HCT116 (cell line): Measurements from ENCODE around the gene GJB6. TPM values are rescaled to one million over a fixed set of nuclear protein-coding genes. Genes with fewer than 3 reads are reported as not detected.

ENCODE experiments used
- ATAC-seq: fragments of 200-7000 bp; cut with Tn5 transposase; 2 replicates; pipeline ENCODE4 v1.9.1; 2020; ENCODE audit warnings: mild to moderate bottlenecking, moderate library complexity
- BruUV-seq: library from RNA; stranded (reverse); fragments of 400-500 nt; replicated peaks from 2 replicates; lab custom pipeline; 2021; lab: Mats Ljungman, UMichigan
- CTCF ChIA-PET: fragments of 300-600 bp; sonication (Branson Sonifier 250); formaldehyde crosslinking; loops from one replicate; lab custom pipeline; 2021; ENCODE audit warnings: antibody characterized with exemption; lab: Charles Lee
- POLR2A ChIA-PET: fragments of 300-600, 350-600 bp; sonication (Branson Sonifier 250); formaldehyde crosslinking; loops from one replicate; lab custom pipeline; 2021; ENCODE audit warnings: antibody characterized with exemption; lab: Charles Lee
- RAD21 ChIA-PET, 2 experiments: fragments of 300-600 bp; sonication (Branson Sonifier 250); formaldehyde crosslinking; loops; one replicate each; lab custom pipeline; 2023; ENCODE audit warnings: low total read pairs in 2 of 2; ENCODE audit not compliant: uncharacterized antibody in 2 of 2, unreplicated experiment in 2 of 2, low non-redundant PET in 1 of 2; lab: Charles Lee
- DNase-seq: peaks from one replicate; pipeline ENCODE4 v3.0.0-alpha.2; 2010; ENCODE audit warnings: low read depth, low spot score
- H2AFZ ChIP-seq: fragments of 200-600 bp; shearing (Covaris generic), sonication (generic); 2 replicates; pipeline ENCODE4 v1.6.1; 2017; ENCODE audit warnings: low read depth, mixed run types, mixed read lengths, antibody characterized with exemption, low read length; ENCODE audit not compliant: poor library complexity, severe bottlenecking
- H3K27ac ChIP-seq: 2 replicates; pipeline ENCODE4 v1.5.1; 2012; ENCODE audit warnings: low read depth, low read length
- H3K27me3 ChIP-seq: fragments of 200-600 bp; sonication (generic); 2 replicates; pipeline ENCODE4 v1.6.1; 2016; ENCODE audit warnings: mixed run types, low read length, mixed read lengths; ENCODE audit not compliant: insufficient read depth
- H3K36me3 ChIP-seq, 2 experiments: fragments of 200-500 bp in 1 of 2; fragments of 200-600 bp in 1 of 2; sonication (Bioruptor generic) in 1 of 2; sonication (generic) in 1 of 2; 2 replicates each; pipeline versions ENCODE4 v1.5.1 to v1.6.1; 2014 to 2016; ENCODE audit warnings: low read length in 2 of 2, inconsistent platforms in 1 of 2, mixed read lengths in 1 of 2, mixed run types in 1 of 2; ENCODE audit not compliant: insufficient read depth in 2 of 2, control insufficient read depth in 1 of 2
- H3K4me1 ChIP-seq, 2 experiments: fragments of 200-600 bp in 1 of 2; sonication (generic) in 1 of 2; 2 replicates each; pipeline versions ENCODE4 v1.5.1 to v1.6.1; 2012 to 2017; ENCODE audit warnings: low read length in 2 of 2, inconsistent platforms in 1 of 2, mild to moderate bottlenecking in 1 of 2, mixed read lengths in 1 of 2, mixed run types in 1 of 2, moderate library complexity in 1 of 2; ENCODE audit not compliant: insufficient read depth in 2 of 2, control insufficient read depth in 1 of 2
- H3K4me2 ChIP-seq: fragments of 200-600 bp; sonication (generic); 2 replicates; pipeline ENCODE4 v1.6.1; 2017; ENCODE audit warnings: mixed run types, low read length, mixed read lengths
- H3K4me3 ChIP-seq, 2 experiments: fragments of 200-600 bp in 1 of 2; sonication (generic) in 1 of 2; replicated peaks in 1 of 2; 2 replicates each; pipeline ENCODE4 v1.5.1; 2011 to 2016; ENCODE audit warnings: low read length in 2 of 2, control low read depth in 1 of 2, low read depth in 1 of 2, mild to moderate bottlenecking in 1 of 2, mixed read lengths in 1 of 2, mixed run types in 1 of 2
- H3K79me2 ChIP-seq: fragments of 200-600 bp; sonication (generic); 2 replicates; pipeline ENCODE4 v1.6.1; 2017; ENCODE audit warnings: mild to moderate bottlenecking, mixed run types, low read length, moderate library complexity, mixed read lengths; ENCODE audit not compliant: insufficient read depth
- H3K9ac ChIP-seq: fragments of 200-600 bp; sonication (generic); 2 replicates; pipeline ENCODE4 v1.6.1; 2016; ENCODE audit warnings: low read length, mixed read lengths
- H3K9me2 ChIP-seq: fragments of 200-600 bp; sonication (generic), shearing (Covaris generic); 2 replicates; pipeline ENCODE4 v1.6.1; 2017; ENCODE audit warnings: mixed run types, mild to moderate bottlenecking, moderate library complexity; ENCODE audit not compliant: insufficient read depth
- H3K9me3 ChIP-seq, 2 experiments: fragments of 200-500 bp in 1 of 2; fragments of 200-600 bp in 1 of 2; sonication (Bioruptor generic) in 1 of 2; sonication (generic) in 1 of 2; 2 replicates each; pipeline ENCODE4 v1.6.1; 2014 to 2017; ENCODE audit warnings: low read length in 2 of 2, mixed read lengths in 2 of 2, inconsistent platforms in 1 of 2, low read depth in 1 of 2, mild to moderate bottlenecking in 1 of 2, mixed run types in 1 of 2, moderate library complexity in 1 of 2; ENCODE audit not compliant: control insufficient read depth in 1 of 2, insufficient read depth in 1 of 2
- H4K20me1 ChIP-seq: fragments of 200-600 bp; sonication (generic), shearing (Covaris generic); 2 replicates; pipeline ENCODE4 v1.6.1; 2017; ENCODE audit warnings: mixed run types, mild to moderate bottlenecking, moderate library complexity; ENCODE audit not compliant: insufficient read depth
- EGR1 ChIP-seq: IDR thresholded peaks from 2 replicates; pipeline ENCODE4 v1.6.1; 2012; ENCODE audit warnings: low read depth
- EZH2phosphoT487 ChIP-seq: fragments of 200-600 bp; IDR thresholded peaks from 2 replicates; pipeline ENCODE4 v1.6.1; 2018; ENCODE audit warnings: antibody characterized with exemption, borderline replicate concordance
- intact Hi-C: fragments of 100-400 bp; cut with micrococcal nuclease; formaldehyde crosslinking; loops from 2 replicates; pipeline ENCODE4 v1.10.0; 2022
- total RNA-seq: library from RNA; stranded (reverse); gene quantifications from one replicate; pipeline ENCODE4 v1.2.1, GENCODE V29; 2021; ENCODE audit not compliant: unreplicated experiment
- TF ChIP-seq, protein P1 (sequence below): IDR thresholded peaks from 2 replicates; pipeline ENCODE4 v1.6.1; 2012
- TF ChIP-seq, protein P2 (sequence below), 3 experiments: fragments of 200-600 bp in 1 of 3; sonication (generic) in 1 of 3; IDR thresholded peaks in 2 of 3; conservative IDR thresholded peaks in 1 of 3; 2 replicates each; pipeline ENCODE4 v1.5.1; 2012 to 2017; ENCODE audit warnings: low read depth in 2 of 3, low read length in 2 of 3, antibody characterized with exemption in 1 of 3, borderline replicate concordance in 1 of 3, control low read depth in 1 of 3, mild to moderate bottlenecking in 1 of 3, mixed read lengths in 1 of 3, mixed run types in 1 of 3, moderate library complexity in 1 of 3; ENCODE audit not compliant: insufficient read depth in 1 of 3

The GJB6 gene
- total RNA-seq, 1 experiment from 2014 or later = not detected

DNA sequence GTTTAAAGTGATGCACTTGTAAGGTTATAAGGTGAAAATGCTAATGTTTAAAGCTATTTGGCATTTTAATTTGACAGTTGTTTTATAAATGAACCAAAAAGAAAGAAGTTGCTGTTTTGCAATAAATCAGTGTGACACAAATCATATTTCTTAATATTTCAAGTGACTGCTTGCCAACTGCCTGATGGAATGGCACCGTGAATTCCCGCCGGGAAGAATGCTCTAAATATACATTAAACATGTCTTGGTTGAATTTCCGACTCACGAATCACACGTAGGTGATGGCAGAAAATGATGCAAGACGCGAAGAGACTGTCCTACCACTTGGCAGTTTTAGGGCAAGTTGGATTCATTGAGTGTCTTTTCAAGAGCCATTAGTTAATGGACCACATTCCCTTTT lies 36.3 kb downstream of the GJB6 start:
- no peak overlapping the region for H3K9ac ChIP-seq
- BruUV-seq = no TSS peak
- no peak overlapping the region for H3K4me3 ChIP-seq
- TF ChIP-seq, protein P1, sequence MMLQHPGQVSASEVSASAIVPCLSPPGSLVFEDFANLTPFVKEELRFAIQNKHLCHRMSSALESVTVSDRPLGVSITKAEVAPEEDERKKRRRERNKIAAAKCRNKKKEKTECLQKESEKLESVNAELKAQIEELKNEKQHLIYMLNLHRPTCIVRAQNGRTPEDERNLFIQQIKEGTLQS = no peak
- TF ChIP-seq, protein P2, sequence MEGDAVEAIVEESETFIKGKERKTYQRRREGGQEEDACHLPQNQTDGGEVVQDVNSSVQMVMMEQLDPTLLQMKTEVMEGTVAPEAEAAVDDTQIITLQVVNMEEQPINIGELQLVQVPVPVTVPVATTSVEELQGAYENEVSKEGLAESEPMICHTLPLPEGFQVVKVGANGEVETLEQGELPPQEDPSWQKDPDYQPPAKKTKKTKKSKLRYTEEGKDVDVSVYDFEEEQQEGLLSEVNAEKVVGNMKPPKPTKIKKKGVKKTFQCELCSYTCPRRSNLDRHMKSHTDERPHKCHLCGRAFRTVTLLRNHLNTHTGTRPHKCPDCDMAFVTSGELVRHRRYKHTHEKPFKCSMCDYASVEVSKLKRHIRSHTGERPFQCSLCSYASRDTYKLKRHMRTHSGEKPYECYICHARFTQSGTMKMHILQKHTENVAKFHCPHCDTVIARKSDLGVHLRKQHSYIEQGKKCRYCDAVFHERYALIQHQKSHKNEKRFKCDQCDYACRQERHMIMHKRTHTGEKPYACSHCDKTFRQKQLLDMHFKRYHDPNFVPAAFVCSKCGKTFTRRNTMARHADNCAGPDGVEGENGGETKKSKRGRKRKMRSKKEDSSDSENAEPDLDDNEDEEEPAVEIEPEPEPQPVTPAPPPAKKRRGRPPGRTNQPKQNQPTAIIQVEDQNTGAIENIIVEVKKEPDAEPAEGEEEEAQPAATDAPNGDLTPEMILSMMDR (IDR thresholded peaks at IDR 0.05 in 2 of 3, conservative IDR thresholded peaks at IDR 0.05 in 1 of 3; ENCODE audit: borderline replicate concordance in 1 of 3, insufficient read depth in 1 of 3, low read depth in 2 of 3, low read length in 2 of 3) = no peak
- TF ChIP-seq EZH2phosphoT487 (no peak), EGR1 (no peak)
- ChIA-PET POLR2A (no interaction called here), CTCF (interaction anchor here (4.2 kb wide), 1 partner anchor 293 kb away, joined by 38 read pairs; no protein-coding TSS in a partner anchor), RAD21 (no interaction called here)
- no peaks in the 10 kb centered on the region for H3K9me3 ChIP-seq
- H4K20me1 ChIP-seq = no peaks in the 10 kb centered on the region
- H3K9me2 ChIP-seq = no peaks in the 10 kb centered on the region
- intact Hi-C loops = loop anchor here (5.0 to 10.0 kb wide), 4 partner anchors 229 to 1279 kb away; partner anchors contain the start of gene IL17D
- no peaks in the 10 kb centered on the region for H3K36me3 ChIP-seq
- no peak overlapping the region for H3K4me2 ChIP-seq
- ATAC-seq (no peak), DNase-seq (no peak)
- H2AFZ ChIP-seq = no peak overlapping the region
- peaks cover 10 to 29% of the 10 kb centered on the region in 2 experiments for H3K4me1 ChIP-seq
- H3K27ac ChIP-seq = no peak overlapping the region
- H3K27me3 ChIP-seq = peaks cover 10% of the 10 kb centered on the region; the same call in 1 of the 2 replicates
- H3K79me2 ChIP-seq = peaks cover 16% of the 10 kb centered on the region; the same call in 1 of the 2 replicates
